Vagina (tissue), 2 donors: Measurements from ENCODE around the gene NARS2. TPM values are rescaled to one million over a fixed set of nuclear protein-coding genes. Genes with fewer than 3 reads are reported as not detected.
A peak's percentile ranks its signal among the peaks of the same experiment; 100 is the strongest.

Experiments
- DNase-seq, 2 donors: peaks; one replicate each; pipeline ENCODE4 v3.0.0-alpha.2; 2017; ENCODE audit errors: extremely low spot score in 2 of 2
- H3K27ac ChIP-seq: fragments of 200-600 bp; sonication (generic); one replicate; pipeline ENCODE4 v1.5.1; 2019
- H3K27me3 ChIP-seq: fragments of 200-600 bp; sonication (generic); one replicate; pipeline ENCODE4 v1.5.1; 2019
- H3K36me3 ChIP-seq, 2 donors: fragments of 200-600 bp; sonication (generic); one replicate each; pipeline ENCODE4 v1.5.1; 2017 to 2019
- H3K4me1 ChIP-seq: fragments of 200-600 bp; sonication (generic); one replicate; pipeline ENCODE4 v1.5.1; 2019
- H3K4me3 ChIP-seq, 2 donors: fragments of 200-600 bp; sonication (generic); 1 replicate in 1 of 2; 2 replicates in 1 of 2; pipeline ENCODE4 v1.5.1; 2016 to 2019
- H3K9me3 ChIP-seq: fragments of 200-600 bp; sonication (generic); one replicate; pipeline ENCODE4 v1.5.1; 2019
- CTCF ChIP-seq, 3 experiments: fragments of 450-650 bp in 2 of 3; fragments of 200-600 bp in 1 of 3; sonication (generic) in 1 of 3; IDR thresholded peaks; one replicate each; pipeline ENCODE4 v1.5.1; 2017 to 2019; ENCODE audit warnings: antibody characterized with exemption in 3 of 3, mild to moderate bottlenecking in 2 of 3, moderate library complexity in 2 of 3
- POLR2A ChIP-seq, 2 donors: fragments of 450-650 bp; IDR thresholded peaks; one replicate each; pipeline ENCODE4 v1.6.1; 2017; ENCODE audit warnings: antibody characterized with exemption in 2 of 2, mild to moderate bottlenecking in 2 of 2, moderate library complexity in 2 of 2
- POLR2AphosphoS5 ChIP-seq, 2 donors: sonication (generic); formaldehyde crosslinking; IDR thresholded peaks; one replicate each; pipeline ENCODE4 v1.9.0; 2017; ENCODE audit warnings: antibody characterized with exemption in 2 of 2, mild to moderate bottlenecking in 2 of 2, low read depth in 1 of 2; ENCODE audit not compliant: insufficient read depth in 1 of 2
- intact Hi-C: fragments of 100-400 bp; cut with DNase I; formaldehyde crosslinking; loops from one replicate; pipeline ENCODE4 v1.15.1; 2023
- total RNA-seq: library from RNA; depleted of rRNA; stranded (reverse); fragments of >200 nt; gene quantifications from one replicate; pipeline ENCODE4 v1.2.3, GENCODE V29; 2016

The NARS2 gene
- total RNA-seq, 1 donor from 2014 or later = 13.5 TPM

- Histone ChIP-seq H3K36me3 (no peaks in the 10 kb centered on the region), H3K9me3 (no peaks in the 10 kb centered on the region), H3K4me3 (peak within 1 kb of the TSS; percentile 81 to 98), H3K27ac (peak within 1 kb of the TSS; percentile 98), H3K4me1 (peaks cover 53% of the 10 kb centered on the region), H3K27me3 (no peaks in the 10 kb centered on the region)
- no peak for DNase-seq
- intact Hi-C loops = loop anchor here (5.0 to 10.0 kb wide), 3 partner anchors 103 to 193 kb away; no protein-coding TSS in a partner anchor
- TF ChIP-seq CTCF (IDR thresholded peaks at IDR 0.05) = no peak
- TF ChIP-seq POLR2A (IDR thresholded peaks at IDR 0.05) = peak in 1 of 2 donors; percentile 60
- TF ChIP-seq POLR2AphosphoS5 (IDR thresholded peaks at IDR 0.05; ENCODE audit: insufficient read depth in 1 of 2, low read depth in 1 of 2) = peak in 1 of 2 donors; percentile 60
These were observed 157.3 kb downstream of the NARS2 start, which contains the start of gene GAB2 for GRCh38 chr11:78417175-78417887. TSS of gene GAB2 (minus strand) at chr11:78417820. CDS start at chr11:78417720, 100 bp downstream.

- intact Hi-C loops = loop anchor here (5.0 to 10.0 kb wide), 3 partner anchors 102 to 192 kb away; no protein-coding TSS in a partner anchor
- H3K27me3 ChIP-seq = no peaks in the 10 kb centered on the region
- no peaks in the 10 kb centered on the region for H3K9me3 ChIP-seq
- DNase-seq = peak in 1 of 2 donors; percentile 97
- TF ChIP-seq CTCF (IDR thresholded peaks at IDR 0.05) = peak in 1 of 3 experiments; percentile 48
- TF ChIP-seq POLR2AphosphoS5 (IDR thresholded peaks at IDR 0.05; ENCODE audit: insufficient read depth in 1 of 2, low read depth in 1 of 2) = peak; percentile 27 to 93
- peak in 1 of 2 donors; percentile 69 for TF ChIP-seq POLR2A (IDR thresholded peaks at IDR 0.05)
- H3K4me3 ChIP-seq = peak overlapping the region; percentile 81 to 98
- H3K27ac ChIP-seq = peak overlapping the region; percentile 98
- peaks cover 53% of the 10 kb centered on the region for H3K4me1 ChIP-seq
- no peaks in the 10 kb centered on the region for H3K36me3 ChIP-seq
These were observed 158.1 kb downstream of the NARS2 start for GRCh38 chr11:78416285-78417174.

GRCh38 chr11:78415338-78415737 lies 159.3 kb downstream of the NARS2 start:
- H3K9me3 ChIP-seq = peaks cover 2% of the 10 kb centered on the region
- no peaks in the 10 kb centered on the region for H3K36me3 ChIP-seq
- TF ChIP-seq POLR2AphosphoS5 (IDR thresholded peaks at IDR 0.05; ENCODE audit: insufficient read depth in 1 of 2, low read depth in 1 of 2) (no peak), CTCF (IDR thresholded peaks at IDR 0.05) (no peak), POLR2A (IDR thresholded peaks at IDR 0.05) (no peak)
- H3K27me3 ChIP-seq = no peaks in the 10 kb centered on the region
- H3K4me1 ChIP-seq = peaks cover 44% of the 10 kb centered on the region
- H3K27ac ChIP-seq = peak overlapping the region; percentile 98
- H3K4me3 ChIP-seq = no peak overlapping the region
- no peak for DNase-seq
- intact Hi-C loops = loop anchor here (5.0 to 10.0 kb wide), 3 partner anchors 101 to 191 kb away; no protein-coding TSS in a partner anchor

- TF ChIP-seq CTCF (IDR thresholded peaks at IDR 0.05) = peak; percentile 23 to 36 (median 27)
- TF ChIP-seq POLR2A (IDR thresholded peaks at IDR 0.05) = no peak
- peak in 1 of 2 donors; percentile 28 for TF ChIP-seq POLR2AphosphoS5 (IDR thresholded peaks at IDR 0.05; ENCODE audit: insufficient read depth in 1 of 2, low read depth in 1 of 2)
- no peak overlapping the region for H3K4me3 ChIP-seq
- no peak overlapping the region for H3K27ac ChIP-seq
- H3K4me1 ChIP-seq = peaks cover 35% of the 10 kb centered on the region
- DNase-seq = no peak
- no peaks in the 10 kb centered on the region for H3K36me3 ChIP-seq
- intact Hi-C loops = loop anchor here (5.0 to 10.0 kb wide), 3 partner anchors 100 to 190 kb away; no protein-coding TSS in a partner anchor
- H3K27me3 ChIP-seq = no peaks in the 10 kb centered on the region
- H3K9me3 ChIP-seq = peaks cover 9% of the 10 kb centered on the region
These were observed 160.2 kb downstream of the NARS2 start for GRCh38 chr11:78414321-78415051.
